ENCODE data around the gene PCDHB1.
A peak's percentile ranks its signal among the peaks of the same experiment; 100 is the strongest.

The PCDHB1 gene

GRCh38 chr5:141050622-141051520, at the start of gene PCDHB1:
PCDHB1 (plus strand) TSS chr5:141051374; CDS start chr5:141051471, 97 bp downstream.
- peak; percentile 6 for DNase-seq (ENCODE audit: low spot score)

DNA sequence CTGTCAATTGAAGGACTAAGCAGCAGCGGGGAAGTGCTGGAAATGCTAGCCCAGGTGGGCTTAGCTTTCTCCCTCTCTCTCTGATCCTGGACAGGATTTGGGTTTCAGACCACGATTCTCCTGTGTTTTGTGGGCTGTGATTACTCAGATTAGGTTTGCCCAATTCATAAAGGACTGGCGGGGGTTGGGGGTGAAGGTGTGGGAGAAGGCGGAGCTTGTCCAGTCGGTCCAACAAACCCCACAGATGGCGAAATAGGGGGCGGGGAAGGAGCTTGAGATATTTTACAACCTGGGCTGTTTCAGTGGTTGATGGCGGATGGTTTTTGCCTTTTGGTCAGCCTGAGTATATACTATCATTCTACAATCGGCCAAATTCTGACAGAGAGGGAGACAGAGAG, 49.7 kb upstream of the PCDHB1 start:
- DNase-seq (ENCODE audit: low spot score) = peak; percentile 57

DNA sequence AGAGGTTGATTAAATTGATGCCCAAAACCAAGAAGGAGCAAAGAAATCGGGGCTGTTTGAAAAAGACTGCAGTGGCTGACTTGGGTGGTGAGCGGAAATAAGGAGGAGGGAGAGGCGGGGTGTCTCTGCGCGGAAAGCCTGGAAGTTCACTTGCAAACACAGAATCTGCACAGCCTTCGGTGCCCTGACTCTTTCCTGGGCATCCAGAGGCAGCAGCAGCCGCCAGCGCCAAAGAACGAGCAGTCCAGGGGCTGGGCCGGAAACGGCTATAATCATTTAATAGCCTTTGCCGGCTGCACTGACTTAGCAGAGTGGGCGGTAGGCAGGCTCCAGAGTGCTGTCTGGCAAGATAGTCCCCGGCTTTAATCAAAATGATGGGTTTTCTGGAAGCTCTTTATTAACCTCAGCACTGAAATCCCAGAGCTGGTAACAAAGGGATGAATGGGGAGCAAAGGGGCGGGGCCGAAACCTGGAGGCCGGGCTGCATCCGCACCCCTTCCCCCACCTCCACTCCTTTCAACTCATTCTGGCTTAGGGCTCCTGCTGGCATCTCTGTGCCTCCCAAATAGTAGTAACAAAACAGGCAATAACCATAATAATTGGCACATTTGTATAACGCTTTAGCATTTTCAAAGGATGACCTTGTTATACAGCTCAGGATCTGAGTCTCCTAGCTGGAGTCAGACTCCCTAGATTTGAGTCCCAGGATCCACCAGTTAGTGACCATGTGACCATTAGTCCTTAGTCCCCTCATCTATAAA, 49.1 kb upstream of the PCDHB1 start:
- DNase-seq (ENCODE audit: low spot score) = peak; percentile 86

- DNase-seq (ENCODE audit: low spot score) = no peak
Measured at GRCh38 chr5:141002605-141002965, 48.6 kb upstream of the PCDHB1 start.

DNA sequence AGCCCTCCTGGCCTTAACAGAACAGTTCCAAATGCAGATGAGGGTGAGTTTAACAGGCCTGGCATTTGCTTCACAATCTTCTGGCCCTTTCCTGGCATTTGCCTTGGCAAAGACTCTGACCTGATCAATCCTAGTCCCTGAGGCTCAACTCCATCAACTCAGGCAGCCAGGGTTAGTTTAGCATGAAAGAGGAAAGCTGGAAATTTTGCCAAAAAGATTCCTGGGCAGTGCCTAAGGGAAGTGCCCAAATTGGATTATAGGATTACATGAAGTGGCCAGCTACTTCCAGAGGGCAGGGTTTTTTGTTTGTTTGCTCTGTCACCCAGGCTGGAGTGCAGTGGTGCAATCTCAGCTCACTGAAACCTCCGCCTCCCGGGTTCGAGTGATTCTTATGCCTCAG, 48.1 kb upstream of the PCDHB1 start:
- no peak for DNase-seq (ENCODE audit: low spot score)

DNA sequence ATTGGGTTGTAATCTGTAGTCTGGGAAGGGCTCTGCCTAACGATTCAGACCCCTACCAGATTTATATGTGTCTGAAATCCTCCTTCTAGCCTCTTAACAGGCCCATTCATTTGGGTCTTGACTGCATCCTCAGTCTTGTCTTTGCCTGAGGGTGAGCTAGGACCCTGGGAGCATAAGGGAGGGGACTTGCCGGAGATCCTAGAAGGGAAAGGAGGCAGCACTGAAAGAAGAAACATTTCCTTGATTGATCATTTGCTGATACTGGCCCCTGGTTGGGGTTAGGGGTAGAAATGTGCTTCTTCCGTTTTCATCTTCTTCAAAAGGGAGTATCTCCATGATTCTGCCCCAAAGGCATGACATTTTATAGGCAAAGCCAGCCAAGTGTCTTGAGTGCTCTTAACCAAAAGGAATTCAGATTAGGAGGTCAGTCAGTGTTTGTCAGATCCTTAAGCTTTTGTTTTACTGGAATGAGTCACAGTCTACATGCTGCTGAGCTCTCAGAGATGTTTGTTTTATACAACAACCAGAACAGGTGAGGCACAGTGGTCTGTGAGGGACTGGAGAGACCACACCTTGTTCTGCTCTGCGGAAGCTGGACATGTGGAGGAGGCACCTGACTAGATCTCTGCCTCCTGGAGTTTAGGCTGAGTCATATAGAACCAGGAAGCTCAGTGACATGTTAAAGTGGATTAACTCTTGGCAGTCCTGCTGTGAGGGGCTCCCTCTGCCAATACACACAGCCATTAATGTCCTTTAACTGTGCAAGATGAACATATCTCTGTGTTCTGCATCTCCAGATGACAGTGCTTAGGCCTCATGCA, 47.2 kb upstream of the PCDHB1 start:
- peak; percentile 44 for DNase-seq (ENCODE audit: low spot score)

DNA sequence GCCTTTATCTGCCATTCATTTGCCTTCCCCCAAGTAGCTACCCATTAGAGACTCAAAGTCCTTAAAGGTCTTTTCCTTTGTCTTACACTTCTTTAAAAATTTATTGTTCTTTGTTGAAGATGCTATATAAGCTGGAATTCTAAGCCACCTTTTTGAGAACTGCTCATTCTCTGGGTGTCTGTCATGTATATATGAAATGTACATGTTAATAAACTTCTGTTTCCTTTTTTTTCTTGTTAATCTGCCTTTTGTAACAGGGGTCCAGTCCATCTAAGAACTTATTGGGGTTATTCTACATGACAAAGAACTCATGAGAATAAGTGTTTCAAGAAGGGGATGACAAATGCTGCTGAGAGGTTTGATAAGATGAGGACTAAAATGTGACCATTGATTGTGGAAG, 43.4 kb upstream of the PCDHB1 start:
- no peak for DNase-seq (ENCODE audit: low spot score)

- no peak for DNase-seq (ENCODE audit: low spot score)
Measured at GRCh38 chr5:141010047-141010793, 41.0 kb upstream of the PCDHB1 start.

- no peak for DNase-seq (ENCODE audit: low spot score)
Measured at GRCh38 chr5:141017943-141018342, 33.2 kb upstream of the PCDHB1 start.

DNA sequence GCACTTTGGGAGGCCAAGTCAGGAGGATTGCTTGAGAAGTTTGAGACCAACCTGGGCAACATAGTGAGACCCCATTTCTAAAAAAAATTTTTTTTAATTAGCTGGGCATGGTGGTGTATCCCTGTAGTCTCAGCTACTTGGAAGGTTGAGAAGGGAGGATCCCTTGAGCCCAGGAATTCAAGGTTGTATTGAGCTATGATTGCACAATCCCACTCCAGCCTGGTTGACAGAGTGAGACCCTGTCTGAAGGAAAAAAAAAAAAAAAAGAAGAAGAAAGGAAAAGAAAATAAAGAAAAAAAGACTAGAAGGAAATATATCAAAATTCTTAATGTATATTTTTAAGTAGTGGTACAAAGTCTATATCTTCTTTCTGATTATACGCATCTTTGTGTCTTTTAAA, 28.8 kb upstream of the PCDHB1 start:
- DNase-seq (ENCODE audit: low spot score) = no peak

DNA sequence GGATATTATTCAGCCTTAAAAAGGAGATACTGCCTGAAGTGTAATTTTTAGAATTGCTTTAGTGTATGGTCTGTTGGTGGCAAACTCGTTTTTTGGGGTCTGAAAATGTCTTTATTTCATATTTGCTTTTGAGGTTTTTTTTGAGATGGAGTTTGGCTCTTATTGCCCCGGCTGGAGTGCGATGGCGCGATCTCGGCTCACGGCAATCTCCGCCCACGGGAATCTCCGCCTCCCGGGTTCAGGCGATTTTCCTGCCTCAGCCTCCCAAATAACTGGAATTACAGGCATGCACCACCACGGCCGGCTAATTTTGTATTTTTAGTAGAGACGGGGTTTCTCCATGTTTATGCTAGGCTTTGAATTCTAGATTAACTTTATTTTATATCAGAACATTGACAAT, 20.2 kb upstream of the PCDHB1 start:
- DNase-seq (ENCODE audit: low spot score) = no peak

GRCh38 chr5:141032626-141033025, 18.5 kb upstream of the PCDHB1 start:
- no peak for DNase-seq (ENCODE audit: low spot score)

GRCh38 chr5:141039061-141039460, 12.1 kb upstream of the PCDHB1 start:
- no peak for DNase-seq (ENCODE audit: low spot score)

DNA sequence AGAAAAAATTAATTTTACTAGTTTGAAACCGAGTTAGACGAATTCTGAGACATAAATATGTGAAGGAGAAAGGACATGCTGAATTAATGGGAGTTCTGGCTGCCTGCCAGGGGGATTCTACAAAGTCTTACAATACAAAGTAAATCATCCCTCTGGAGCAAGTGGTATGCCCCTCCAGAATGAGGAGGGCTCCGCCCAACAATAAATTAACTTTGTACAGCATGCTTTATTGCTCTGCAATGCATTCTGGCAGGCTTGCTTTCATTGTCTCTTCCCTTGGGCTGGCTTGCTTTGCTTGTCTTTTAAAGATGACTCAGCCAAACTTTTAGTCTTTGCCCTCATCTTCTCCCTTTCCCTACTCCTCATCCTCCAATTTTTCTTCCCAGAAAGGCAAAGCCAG, 11.7 kb upstream of the PCDHB1 start:
- no peak for DNase-seq (ENCODE audit: low spot score)

DNA sequence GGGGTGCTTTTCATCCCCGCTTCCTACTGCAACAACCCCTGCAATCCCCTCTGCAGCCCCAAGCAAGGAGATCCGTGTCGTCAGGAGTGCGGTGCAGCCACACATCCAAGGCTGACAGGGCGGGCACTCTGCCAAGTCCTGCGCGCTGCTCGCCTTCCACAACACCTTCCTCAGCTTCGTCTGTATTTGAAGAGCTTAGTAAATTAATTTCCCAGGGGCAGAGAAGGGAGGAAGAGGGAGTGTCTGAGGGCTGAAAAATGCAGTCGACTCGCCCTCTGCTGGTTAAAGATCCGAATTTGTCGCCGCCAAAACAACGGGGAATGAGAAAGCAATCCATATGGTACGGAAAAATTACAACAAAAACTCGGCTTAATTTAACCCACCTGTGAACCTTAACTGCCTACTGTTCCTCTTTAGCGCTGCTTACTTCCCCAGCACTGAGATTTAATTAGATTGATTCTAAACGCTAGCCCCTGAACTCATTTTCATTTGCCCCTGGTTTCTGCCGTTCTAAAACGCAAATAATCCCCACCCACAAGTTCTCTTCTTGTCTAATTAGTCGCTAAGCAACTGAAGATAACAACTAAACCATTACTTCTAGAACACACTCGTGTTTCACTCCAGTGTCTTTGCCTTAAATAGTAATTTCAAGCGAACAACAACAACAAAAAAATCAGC, 10.9 kb upstream of the PCDHB1 start:
- DNase-seq (ENCODE audit: low spot score) = peak; percentile 71

DNA sequence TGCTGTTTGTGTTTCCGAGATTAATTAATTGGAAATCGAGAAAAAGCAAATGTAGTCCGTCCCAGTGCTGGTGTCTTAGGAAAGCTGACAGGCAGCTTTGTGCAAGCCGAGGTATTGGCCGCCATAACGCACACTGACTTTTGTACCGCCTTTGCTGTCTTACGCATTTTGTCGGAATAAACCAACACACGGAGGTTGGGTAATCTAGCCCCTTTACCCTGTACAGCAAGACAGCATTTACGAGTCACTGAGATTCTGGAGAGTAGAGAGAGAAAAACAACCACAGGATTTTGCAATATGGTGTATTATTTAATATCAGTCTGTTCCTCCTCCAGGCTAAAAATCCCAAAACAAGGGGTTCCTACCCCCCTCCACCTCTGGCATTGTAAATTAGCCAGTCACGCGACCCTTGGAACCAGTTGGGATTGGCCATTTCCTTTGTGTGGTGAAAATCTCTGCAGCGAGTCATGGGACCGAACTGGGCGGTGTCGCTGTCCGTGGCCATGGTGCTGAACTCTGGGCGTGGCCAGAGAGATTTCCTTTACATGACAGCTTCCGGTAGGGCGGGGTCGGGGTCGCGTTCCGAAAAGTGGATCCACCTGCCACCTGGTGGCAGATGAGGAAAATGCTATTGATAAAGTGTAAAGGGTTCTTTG, 10.3 kb upstream of the PCDHB1 start:
- peak; percentile 96 for DNase-seq (ENCODE audit: low spot score)

GRCh38 chr5:141041427-141041785, 9.8 kb upstream of the PCDHB1 start:
- no peak for DNase-seq (ENCODE audit: low spot score)

GRCh38 chr5:141042555-141042954, 8.6 kb upstream of the PCDHB1 start:
- no peak for DNase-seq (ENCODE audit: low spot score)

- peak; percentile 23 for DNase-seq (ENCODE audit: low spot score)
Measured at GRCh38 chr5:141051521-141051866, 320 bp downstream of the PCDHB1 start.

GRCh38 chr5:141077826-141078225, 26.7 kb downstream of the PCDHB1 start:
- DNase-seq (ENCODE audit: low spot score) = no peak

- DNase-seq (ENCODE audit: low spot score) = no peak
Measured at GRCh38 chr5:141082228-141082627, 31.1 kb downstream of the PCDHB1 start.

Measured in iPS-NIHi11 (cell line).